Fibroblast of lung (primary cell): ENCODE measurements around the gene C2CD4C.

Experiments used
- EZH2 ChIP-seq: IDR thresholded peaks from 2 replicates; pipeline ENCODE4 v1.5.1; 2012; ENCODE audit warnings: low read length, control low read depth, mild to moderate bottlenecking; ENCODE audit errors: missing control alignments
- TF ChIP-seq, protein P1 (sequence below), 2 donors: IDR thresholded peaks in 1 of 2; conservative IDR thresholded peaks in 1 of 2; 1 replicate in 1 of 2; 2 replicates in 1 of 2; pipeline ENCODE4 v1.5.1; 2011 to 2012; ENCODE audit warnings: low read length in 2 of 2, control low read depth in 1 of 2, inconsistent platforms in 1 of 2, low read depth in 1 of 2, mild to moderate bottlenecking in 1 of 2

DNA sequence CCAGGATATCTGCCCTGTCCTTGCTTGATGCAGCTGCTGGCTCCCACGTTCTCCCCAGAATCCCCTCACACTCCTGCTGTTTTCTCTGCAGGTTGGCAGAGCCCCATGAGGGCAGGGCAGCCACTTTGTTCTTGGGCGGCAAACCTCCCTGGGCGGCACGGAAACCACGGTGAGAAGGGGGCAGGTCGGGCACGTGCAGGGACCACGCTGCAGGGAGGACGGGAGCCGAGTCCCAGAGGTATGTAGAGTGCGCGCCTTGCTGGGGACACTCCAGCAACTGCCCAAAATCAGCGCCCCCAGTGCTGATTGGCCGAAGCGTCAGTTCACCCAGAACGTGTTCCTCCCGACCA is 34.1 kb downstream of the C2CD4C start:
- TF ChIP-seq, protein P1, sequence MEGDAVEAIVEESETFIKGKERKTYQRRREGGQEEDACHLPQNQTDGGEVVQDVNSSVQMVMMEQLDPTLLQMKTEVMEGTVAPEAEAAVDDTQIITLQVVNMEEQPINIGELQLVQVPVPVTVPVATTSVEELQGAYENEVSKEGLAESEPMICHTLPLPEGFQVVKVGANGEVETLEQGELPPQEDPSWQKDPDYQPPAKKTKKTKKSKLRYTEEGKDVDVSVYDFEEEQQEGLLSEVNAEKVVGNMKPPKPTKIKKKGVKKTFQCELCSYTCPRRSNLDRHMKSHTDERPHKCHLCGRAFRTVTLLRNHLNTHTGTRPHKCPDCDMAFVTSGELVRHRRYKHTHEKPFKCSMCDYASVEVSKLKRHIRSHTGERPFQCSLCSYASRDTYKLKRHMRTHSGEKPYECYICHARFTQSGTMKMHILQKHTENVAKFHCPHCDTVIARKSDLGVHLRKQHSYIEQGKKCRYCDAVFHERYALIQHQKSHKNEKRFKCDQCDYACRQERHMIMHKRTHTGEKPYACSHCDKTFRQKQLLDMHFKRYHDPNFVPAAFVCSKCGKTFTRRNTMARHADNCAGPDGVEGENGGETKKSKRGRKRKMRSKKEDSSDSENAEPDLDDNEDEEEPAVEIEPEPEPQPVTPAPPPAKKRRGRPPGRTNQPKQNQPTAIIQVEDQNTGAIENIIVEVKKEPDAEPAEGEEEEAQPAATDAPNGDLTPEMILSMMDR (conservative IDR thresholded peaks at IDR 0.05 in 1 of 2, IDR thresholded peaks at IDR 0.05 in 1 of 2; ENCODE audit: low read depth in 1 of 2, low read length in 2 of 2) = no peak
- no peak for TF ChIP-seq EZH2
